GM10266 (cell line): Measurements from ENCODE around the gene SLC31A1.
"Not testable (repeated sequence)": the region's sequence is repeated elsewhere in the genome, so short reads cannot be mapped to it uniquely, and the experiment has no call there.

Experiments used
- DNase-seq: peaks from one replicate; pipeline ENCODE4 v3.0.0; 2012; ENCODE audit errors: extremely low spot score
- TF ChIP-seq, protein P1 (sequence below): IDR thresholded peaks from 2 replicates; pipeline ENCODE4 v1.5.1; 2012; ENCODE audit warnings: mild to moderate bottlenecking, low read depth; ENCODE audit not compliant: control insufficient read depth, insufficient read depth; ENCODE audit errors: missing control alignments

The SLC31A1 gene

DNA sequence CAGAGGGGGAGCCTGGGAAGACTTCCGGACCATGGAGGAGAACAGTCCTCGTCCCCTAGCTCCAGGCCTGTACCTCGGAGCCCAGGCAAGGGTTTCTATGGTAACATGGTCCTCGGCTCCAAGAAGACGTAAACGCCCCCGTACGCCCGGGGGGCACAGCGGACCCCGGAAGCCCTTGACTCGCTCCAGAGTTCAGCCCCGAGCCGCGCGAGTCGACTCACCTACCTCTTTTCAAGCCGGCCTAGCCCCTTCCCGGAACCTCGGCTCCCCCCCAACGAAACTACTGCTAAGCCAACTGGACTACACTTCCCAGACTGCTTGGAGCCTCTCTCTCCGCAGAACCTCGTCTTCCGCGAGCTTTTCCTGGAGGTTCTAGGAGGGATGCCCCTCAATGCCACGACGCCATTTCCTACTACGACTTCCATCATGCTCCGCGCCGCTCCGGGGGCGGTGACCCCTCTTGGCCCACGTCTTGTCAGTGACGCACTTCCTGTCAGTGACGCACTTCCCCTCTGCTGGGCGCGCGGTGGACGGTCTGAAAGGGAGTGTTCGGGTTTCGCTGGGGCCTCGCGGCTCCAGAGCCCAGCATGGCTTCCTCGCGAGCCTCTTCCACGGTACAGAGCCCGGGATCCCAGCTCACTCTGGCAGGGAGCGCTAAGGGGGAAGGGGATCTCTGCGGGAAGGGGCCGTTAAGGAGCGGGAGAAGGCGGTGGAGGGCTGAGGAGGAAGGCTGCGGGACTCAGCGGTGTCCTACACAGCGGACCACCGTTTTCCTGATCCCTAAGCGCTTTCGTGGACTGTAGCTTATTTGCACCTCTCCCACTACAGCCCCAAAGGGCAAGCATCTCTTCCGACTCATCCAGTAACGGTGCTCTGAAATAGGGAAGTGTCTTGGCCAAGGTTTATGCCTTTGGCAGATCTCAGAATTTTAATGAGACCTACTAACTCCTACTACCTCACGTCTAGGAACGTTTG is 54.1 kb downstream of the SLC31A1 start, which contains the start of the genes CDC26 and PRPF4:
Gene CDC26, minus strand, starts transcription at position 416 of the 975 bp plus-strand sequence. CDS start 3,065 bp downstream, outside the sequence.
Gene PRPF4, plus strand, starts transcription at position 502 of the 975 bp plus-strand sequence. Its CDS starts 86 bp downstream, at position 588.
- TF ChIP-seq, protein P1, sequence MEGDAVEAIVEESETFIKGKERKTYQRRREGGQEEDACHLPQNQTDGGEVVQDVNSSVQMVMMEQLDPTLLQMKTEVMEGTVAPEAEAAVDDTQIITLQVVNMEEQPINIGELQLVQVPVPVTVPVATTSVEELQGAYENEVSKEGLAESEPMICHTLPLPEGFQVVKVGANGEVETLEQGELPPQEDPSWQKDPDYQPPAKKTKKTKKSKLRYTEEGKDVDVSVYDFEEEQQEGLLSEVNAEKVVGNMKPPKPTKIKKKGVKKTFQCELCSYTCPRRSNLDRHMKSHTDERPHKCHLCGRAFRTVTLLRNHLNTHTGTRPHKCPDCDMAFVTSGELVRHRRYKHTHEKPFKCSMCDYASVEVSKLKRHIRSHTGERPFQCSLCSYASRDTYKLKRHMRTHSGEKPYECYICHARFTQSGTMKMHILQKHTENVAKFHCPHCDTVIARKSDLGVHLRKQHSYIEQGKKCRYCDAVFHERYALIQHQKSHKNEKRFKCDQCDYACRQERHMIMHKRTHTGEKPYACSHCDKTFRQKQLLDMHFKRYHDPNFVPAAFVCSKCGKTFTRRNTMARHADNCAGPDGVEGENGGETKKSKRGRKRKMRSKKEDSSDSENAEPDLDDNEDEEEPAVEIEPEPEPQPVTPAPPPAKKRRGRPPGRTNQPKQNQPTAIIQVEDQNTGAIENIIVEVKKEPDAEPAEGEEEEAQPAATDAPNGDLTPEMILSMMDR, result no peak
- peak; percentile 91 for DNase-seq

DNA sequence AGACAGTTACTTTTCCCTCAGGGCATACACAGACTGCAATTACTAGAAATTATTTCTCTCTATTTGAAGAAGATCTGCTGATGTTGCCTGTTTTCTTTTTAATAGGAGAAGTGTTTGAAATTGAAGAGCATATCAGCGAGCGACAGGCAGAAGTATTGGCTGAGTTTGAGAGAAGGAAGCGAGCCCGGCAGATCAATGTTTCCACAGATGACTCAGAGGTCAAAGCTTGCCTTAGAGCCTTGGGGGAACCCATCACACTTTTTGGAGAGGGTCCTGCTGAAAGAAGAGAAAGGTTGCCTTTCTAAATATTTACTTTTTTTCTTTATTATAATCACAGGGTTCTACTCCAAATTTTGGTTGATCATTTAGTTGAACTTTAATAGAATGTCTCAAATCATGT is 57.5 kb downstream of the SLC31A1 start:
- TF ChIP-seq, protein P1, result no peak
- DNase-seq, result no peak

DNA sequence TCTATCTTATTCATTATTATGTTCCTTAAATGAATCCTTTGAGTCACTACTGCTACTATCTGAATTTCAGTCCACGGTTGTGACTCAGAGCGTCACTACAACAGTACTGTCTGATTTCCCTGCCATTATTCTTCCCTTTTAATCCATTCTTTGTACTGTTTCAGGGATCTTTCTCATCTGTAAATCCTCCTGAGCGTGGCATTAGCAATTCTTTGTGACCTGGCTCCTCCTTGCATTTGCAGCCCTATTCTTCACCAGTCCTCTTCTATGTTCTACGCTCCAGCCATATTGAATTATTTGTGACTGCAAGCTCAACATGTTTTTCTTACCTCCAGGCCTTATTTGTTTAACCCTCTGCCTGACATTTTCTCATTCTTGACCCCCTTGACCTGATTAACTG is 60.0 kb downstream of the SLC31A1 start:
- no peak for DNase-seq
- TF ChIP-seq, protein P1, result no peak

DNA sequence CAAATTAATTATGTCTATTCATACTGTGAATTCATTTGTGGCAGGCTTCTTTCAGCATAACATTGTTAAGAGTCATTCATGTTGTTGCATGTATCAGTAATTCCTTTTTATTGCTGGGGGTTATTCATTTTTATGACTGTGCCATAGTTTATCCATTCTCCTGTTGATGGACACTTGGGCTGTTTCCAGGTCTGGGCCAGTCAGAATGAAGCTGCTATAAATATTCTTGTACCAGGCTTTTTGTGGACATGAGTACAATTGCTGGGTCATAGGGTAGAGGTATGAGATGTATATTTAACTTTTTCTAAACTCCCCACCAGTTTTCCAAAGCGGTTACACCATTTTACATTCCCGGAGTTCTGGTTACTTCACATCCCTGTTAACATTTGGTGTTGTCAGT is 67.7 kb downstream of the SLC31A1 start:
- no peak for DNase-seq
- TF ChIP-seq, protein P1, result no peak

DNA sequence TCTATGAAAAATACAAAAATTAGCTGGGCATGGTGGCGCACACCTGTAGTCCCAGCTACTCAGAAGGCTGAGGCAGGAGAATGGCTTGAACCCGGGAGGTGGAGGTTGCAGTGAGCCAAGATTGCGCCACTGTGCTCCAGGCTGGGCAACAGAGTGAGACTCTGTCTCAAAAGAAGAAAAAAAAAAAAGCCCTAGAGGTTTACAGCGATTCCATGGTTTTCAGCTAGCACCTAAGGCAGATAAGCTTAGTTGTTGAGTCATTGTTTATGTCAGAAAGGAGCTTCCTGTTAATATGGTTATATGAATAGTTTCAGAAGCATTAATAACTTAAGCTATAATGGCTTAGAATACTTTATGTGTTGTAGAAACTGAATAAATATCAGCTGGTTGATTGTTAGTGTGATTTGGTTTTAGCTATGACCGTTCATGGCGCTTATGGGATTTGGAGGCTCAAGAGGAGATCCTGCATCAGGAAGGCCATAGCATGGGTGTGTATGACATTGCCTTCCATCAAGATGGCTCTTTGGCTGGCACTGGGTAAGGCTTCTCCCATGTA is 68.8 kb downstream of the SLC31A1 start:
- TF ChIP-seq, protein P1, result no peak
- DNase-seq, result no peak

DNA sequence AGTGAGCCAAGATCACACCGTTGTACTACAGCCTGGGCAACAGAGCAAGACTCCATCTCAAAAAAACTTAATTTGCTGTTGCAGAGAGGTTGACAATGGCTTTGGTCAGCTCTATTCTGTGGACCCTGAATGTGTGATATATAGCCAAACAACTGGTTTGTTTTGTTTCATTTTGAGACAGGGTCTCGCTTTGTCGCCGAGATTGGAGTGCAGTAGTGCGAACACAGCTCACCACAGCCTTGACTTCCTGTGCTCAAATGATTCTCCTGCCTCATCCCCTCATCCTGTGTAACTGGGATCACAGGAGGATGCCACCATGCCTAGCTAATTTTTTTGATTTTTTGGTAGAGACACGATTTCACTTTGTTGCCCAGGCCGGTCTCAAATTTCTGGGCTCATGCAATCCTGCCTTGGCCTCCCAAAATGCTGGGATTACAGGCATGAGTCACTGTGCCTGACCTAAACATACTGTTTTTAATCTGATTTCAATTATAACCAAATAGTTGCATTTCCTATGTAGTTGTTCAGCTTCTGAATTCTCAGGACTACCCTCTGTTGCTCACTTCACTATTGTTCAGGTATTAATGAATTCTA is 72.0 kb downstream of the SLC31A1 start:
- TF ChIP-seq, protein P1, result no peak
- no peak for DNase-seq

DNA sequence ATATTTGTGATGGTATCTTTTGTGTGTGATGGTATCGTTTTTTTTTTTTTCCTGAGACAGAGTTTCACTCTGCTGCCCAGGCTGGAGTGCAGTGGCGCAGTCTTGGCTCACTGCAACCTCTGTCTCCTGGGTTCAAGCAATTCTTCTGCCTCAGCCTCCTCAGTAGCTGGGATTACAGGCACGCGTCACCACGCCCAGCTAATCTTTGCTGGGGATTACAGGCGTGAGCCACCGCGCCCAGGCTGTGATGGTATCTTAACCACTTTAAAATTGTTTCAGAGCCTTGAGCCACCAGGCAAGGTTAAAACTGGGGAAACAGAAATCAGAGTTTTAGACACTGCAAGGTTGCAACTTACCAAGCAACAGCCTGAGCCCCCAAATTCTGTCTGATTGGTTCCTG is 74.9 kb downstream of the SLC31A1 start:
- not testable (repeated sequence) for DNase-seq
